Subcutaneous abdominal adipose tissue (tissue), 5 donors: ENCODE data around the gene CCND2.

ENCODE experiments used
- H3K27ac ChIP-seq: one replicate; pipeline ENCODE4 v1.7.0; 2013; ENCODE audit warnings: low read depth, mild to moderate bottlenecking, inconsistent platforms, low read length, moderate library complexity
- H3K27me3 ChIP-seq, 5 donors: one replicate each; pipeline ENCODE4 v1.7.0; 2013; ENCODE audit warnings: low read length in 5 of 5, inconsistent platforms in 1 of 5; ENCODE audit not compliant: control insufficient read depth in 5 of 5, insufficient read depth in 4 of 5
- H3K36me3 ChIP-seq, 5 donors: one replicate each; pipeline ENCODE4 v1.7.0; 2013; ENCODE audit warnings: low read length in 5 of 5; ENCODE audit not compliant: control insufficient read depth in 5 of 5, insufficient read depth in 5 of 5
- H3K4me1 ChIP-seq, 5 donors: one replicate each; pipeline ENCODE4 v1.7.0; 2013; ENCODE audit warnings: low read length in 5 of 5, mild to moderate bottlenecking in 3 of 5, moderate library complexity in 1 of 5; ENCODE audit not compliant: control insufficient read depth in 5 of 5, insufficient read depth in 5 of 5
- H3K4me3 ChIP-seq, 5 donors: one replicate each; pipeline ENCODE4 v1.7.0; 2013; ENCODE audit warnings: low read length in 5 of 5, low read depth in 1 of 5
- H3K9ac ChIP-seq, 5 donors: one replicate each; pipeline ENCODE4 v1.7.0; 2013; ENCODE audit warnings: low read length in 5 of 5, mild to moderate bottlenecking in 4 of 5, moderate library complexity in 3 of 5
- H3K9me3 ChIP-seq, 5 donors: one replicate each; pipeline ENCODE4 v1.7.0; 2013; ENCODE audit warnings: low read length in 5 of 5; ENCODE audit not compliant: control insufficient read depth in 5 of 5
- donor health status: healthy.
- donor health status: healthy.
- donor health status: healthy.
- donor health status: healthy.
- donor health status: healthy.

The CCND2 gene

GRCh38 chr12:4287325-4288211 is 14.0 kb downstream of the CCND2 start:
- H3K9me3 ChIP-seq = no peaks in the 10 kb centered on the region
- H3K27ac ChIP-seq = no peak overlapping the region
- peaks cover 0 to 3% (median 0%) of the 10 kb centered on the region in 5 donors for H3K27me3 ChIP-seq
- H3K36me3 ChIP-seq = peaks cover 3 to 74% (median 31%) of the 10 kb centered on the region in 5 donors
- H3K9ac ChIP-seq = no peak overlapping the region
- no peak overlapping the region for H3K4me3 ChIP-seq
- peaks cover 3 to 44% (median 22%) of the 10 kb centered on the region in 5 donors for H3K4me1 ChIP-seq

GRCh38 chr12:4288296-4289131 is 15.0 kb downstream of the CCND2 start:
- Histone ChIP-seq H3K9ac (no peak overlapping the region), H3K4me1 (peaks cover 3 to 46% (median 21%) of the 10 kb centered on the region in 5 donors), H3K9me3 (no peaks in the 10 kb centered on the region), H3K36me3 (peaks cover 3 to 65% (median 28%) of the 10 kb centered on the region in 5 donors), H3K4me3 (peak overlapping the region in 2 of 5 donors; percentile 30 to 32), H3K27me3 (peaks cover 0 to 3% (median 0%) of the 10 kb centered on the region in 5 donors), H3K27ac (no peak overlapping the region)

GRCh38 chr12:4289231-4289878 is 15.8 kb downstream of the CCND2 start:
- Histone ChIP-seq H3K9ac (no peak overlapping the region), H3K27ac (no peak overlapping the region), H3K4me1 (peaks cover 3 to 42% (median 16%) of the 10 kb centered on the region in 5 donors), H3K36me3 (peaks cover 3 to 56% (median 25%) of the 10 kb centered on the region in 5 donors), H3K4me3 (peak overlapping the region in 2 of 5 donors; percentile 11 to 32), H3K9me3 (no peaks in the 10 kb centered on the region), H3K27me3 (peaks cover 0 to 3% (median 0%) of the 10 kb centered on the region in 5 donors)

GRCh38 chr12:4289998-4290790 is 16.6 kb downstream of the CCND2 start:
- H3K9me3 ChIP-seq = no peaks in the 10 kb centered on the region
- H3K4me1 ChIP-seq = peaks cover 3 to 41% (median 16%) of the 10 kb centered on the region in 5 donors
- peaks cover 3 to 58% (median 29%) of the 10 kb centered on the region in 5 donors for H3K36me3 ChIP-seq
- H3K4me3 ChIP-seq = no peak overlapping the region
- no peak overlapping the region for H3K27ac ChIP-seq
- H3K27me3 ChIP-seq = peaks cover 0 to 3% (median 0%) of the 10 kb centered on the region in 5 donors
- no peak overlapping the region for H3K9ac ChIP-seq

GRCh38 chr12:4292341-4293073 is 18.9 kb downstream of the CCND2 start:
- no peaks in the 10 kb centered on the region for H3K9me3 ChIP-seq
- no peak overlapping the region for H3K4me3 ChIP-seq
- H3K9ac ChIP-seq = no peak overlapping the region
- H3K27me3 ChIP-seq = peaks cover 0 to 3% (median 0%) of the 10 kb centered on the region in 5 donors
- no peak overlapping the region for H3K27ac ChIP-seq
- H3K4me1 ChIP-seq = peaks cover 0 to 28% (median 11%) of the 10 kb centered on the region in 5 donors
- peaks cover 3 to 51% (median 23%) of the 10 kb centered on the region in 5 donors for H3K36me3 ChIP-seq

- H3K36me3 ChIP-seq = peaks cover 3 to 46% (median 26%) of the 10 kb centered on the region in 5 donors
- H3K9me3 ChIP-seq = no peaks in the 10 kb centered on the region
- no peak overlapping the region for H3K9ac ChIP-seq
- H3K27me3 ChIP-seq = peaks cover 0 to 3% (median 0%) of the 10 kb centered on the region in 5 donors
- H3K27ac ChIP-seq = no peak overlapping the region
- H3K4me3 ChIP-seq = no peak overlapping the region
- peaks cover 0 to 21% (median 6%) of the 10 kb centered on the region in 5 donors for H3K4me1 ChIP-seq
These were observed 19.9 kb downstream of the CCND2 start for GRCh38 chr12:4293299-4293965.

GRCh38 chr12:4293966-4294505 is 20.5 kb downstream of the CCND2 start:
- H3K27me3 ChIP-seq = no peaks in the 10 kb centered on the region
- no peak overlapping the region for H3K9ac ChIP-seq
- no peak overlapping the region for H3K27ac ChIP-seq
- no peaks in the 10 kb centered on the region for H3K9me3 ChIP-seq
- peaks cover 0 to 15% (median 5%) of the 10 kb centered on the region in 5 donors for H3K4me1 ChIP-seq
- no peak overlapping the region for H3K4me3 ChIP-seq
- H3K36me3 ChIP-seq = peaks cover 3 to 43% (median 21%) of the 10 kb centered on the region in 5 donors

- no peak overlapping the region for H3K4me3 ChIP-seq
- peaks cover 11 to 47% (median 20%) of the 10 kb centered on the region in 5 donors for H3K36me3 ChIP-seq
- no peaks in the 10 kb centered on the region for H3K27me3 ChIP-seq
- no peak overlapping the region for H3K9ac ChIP-seq
- H3K4me1 ChIP-seq = peaks cover 0 to 8% (median 0%) of the 10 kb centered on the region in 5 donors
- H3K9me3 ChIP-seq = no peaks in the 10 kb centered on the region
- no peak overlapping the region for H3K27ac ChIP-seq
These were observed 23.2 kb downstream of the CCND2 start for GRCh38 chr12:4296751-4297150.
